Activated CD4-positive, alpha-beta T cell treated with anti-CD3 and anti-CD28 coated beads, Interleukin-2, amount 50 U/mL, for 24 hours (primary cell): Measurements from ENCODE around the gene SLC7A1.

Source experiments
- DNase-seq, 2 donors: peaks; one replicate each; pipeline ENCODE4 v3.0.0-alpha.2; 2020; ENCODE audit warnings: low read depth in 1 of 2, low spot score in 1 of 2

SLC7A1 gene

GRCh38 chr13:29459813-29460355, 135.6 kb downstream of the SLC7A1 start:
- no peak for DNase-seq
